SW480 (cell line): ENCODE measurements around the gene CDT1.
A peak's percentile ranks its signal among the peaks of the same experiment; 100 is the strongest.

Experiments
- DNase-seq: peaks from one replicate; pipeline ENCODE4 v3.0.0-alpha.2; 2016; ENCODE audit warnings: low spot score

The CDT1 gene

DNA sequence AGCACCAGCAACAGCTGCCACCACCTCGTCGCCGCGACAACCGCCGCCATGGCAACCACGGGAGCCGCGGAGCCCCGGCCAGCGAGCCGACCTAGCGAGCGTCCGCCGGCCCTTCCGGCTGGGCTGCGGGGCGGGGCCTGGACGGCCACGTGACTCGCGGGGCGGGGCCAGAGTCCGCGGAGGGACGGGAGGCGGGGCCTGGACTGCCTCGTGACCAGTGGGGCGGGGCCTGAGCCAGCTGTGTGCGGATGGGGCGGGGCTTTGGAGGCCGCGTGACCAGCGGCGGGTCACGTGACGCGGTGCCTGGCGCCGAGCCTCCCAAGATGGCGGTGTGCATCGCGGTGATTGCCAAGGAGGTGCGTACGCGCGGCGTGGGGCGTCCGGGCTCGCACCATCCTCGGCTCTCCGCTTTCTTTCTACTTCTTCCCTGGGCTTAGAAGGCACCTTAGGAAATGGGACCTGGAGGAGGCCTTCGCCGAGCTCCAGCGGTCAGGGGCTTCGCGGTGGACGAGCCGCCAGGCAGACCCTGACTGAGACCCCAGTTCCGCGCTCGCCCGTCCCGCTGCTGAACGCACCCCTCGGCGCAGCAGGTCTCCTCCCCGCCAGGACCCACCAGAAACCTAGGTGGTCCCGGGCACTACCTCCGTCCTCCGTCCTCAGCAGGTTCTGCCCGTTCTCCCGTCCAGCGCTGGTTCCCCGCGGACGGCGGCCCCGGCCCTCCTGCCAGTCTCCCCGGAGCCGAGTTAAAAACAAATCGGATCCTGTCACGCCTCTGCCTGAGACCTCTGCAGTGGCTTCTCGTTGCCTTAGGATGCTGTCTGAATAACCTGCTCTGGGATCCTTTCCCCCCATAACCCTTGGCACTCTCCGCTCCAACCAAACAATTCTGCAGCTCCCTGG, 53.5 kb downstream of the CDT1 start, which contains the start of the genes GALNS and TRAPPC2L:
GALNS (minus strand) TSS at position 120 of the 900 bp plus-strand sequence; CDS start at position 50, 70 bp downstream.
TRAPPC2L (plus strand) TSS at position 300 of the 900 bp plus-strand sequence; CDS start at position 324, 24 bp downstream.
- DNase-seq, result peak; percentile 89

DNA sequence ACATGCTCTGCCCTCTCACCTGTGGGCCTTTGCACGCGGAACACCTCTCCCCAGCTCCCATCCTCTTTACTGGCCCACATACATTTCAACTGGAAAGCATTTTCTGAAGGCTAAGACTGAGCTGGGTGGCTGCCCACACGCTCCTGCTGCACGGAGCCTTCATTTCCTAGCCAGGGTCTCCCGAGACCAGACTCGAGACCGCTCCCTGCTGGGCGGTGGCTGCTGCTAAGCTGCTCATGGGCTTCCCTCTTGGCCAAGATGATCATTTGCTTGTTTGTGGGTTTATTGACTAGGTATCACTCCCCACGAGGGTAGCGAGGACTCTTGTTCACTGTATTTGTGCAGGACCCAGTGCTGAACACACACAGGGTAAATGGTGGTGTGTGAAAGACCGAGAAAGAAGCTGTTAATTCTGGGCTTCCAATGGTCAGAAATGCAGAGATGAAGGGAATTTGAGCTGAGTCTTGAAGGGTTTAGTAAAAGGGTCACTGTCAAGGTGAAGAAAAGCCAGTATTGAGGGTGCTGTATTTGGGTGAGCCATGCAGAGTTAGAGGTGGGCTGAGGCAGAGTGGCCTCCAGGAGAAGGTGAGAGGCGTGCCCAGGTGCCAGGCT, 54.2 kb downstream of the CDT1 start:
- DNase-seq, result peak; percentile 62
